ENCODE measurements around the gene MAPK11. TPM values are rescaled to one million over a fixed set of nuclear protein-coding genes. Genes with fewer than 3 reads are reported as not detected.

MAPK11 gene
- total and polyA plus RNA-seq, 2 donors from 2014 or later: 11.4 to 18.3 TPM

- no peak for FAIRE-seq
- peak overlapping the region; percentile 82 to 93 for H3K27ac ChIP-seq (ENCODE audit: low read depth in 2 of 2, low read length in 2 of 2)
- no peaks in the 10 kb centered on the region for H3K27me3 ChIP-seq (ENCODE audit: control insufficient read depth, insufficient read depth, low read length)
- no peak overlapping the region for H3K4me3 ChIP-seq (ENCODE audit: low read length in 3 of 3)
- intact Hi-C loops (cut with DNase I): no loop called here
- no peaks in the 10 kb centered on the region for H3K36me3 ChIP-seq (ENCODE audit: control insufficient read depth in 2 of 3, insufficient read depth in 3 of 3, low read length in 3 of 3)
- H3K9ac ChIP-seq (ENCODE audit: low read length in 3 of 3): peak overlapping the region in 1 of 3 donors; percentile 61
- peaks cover 0 to 66% (median 33%) of the 10 kb centered on the region in 3 donors for H3K4me1 ChIP-seq (ENCODE audit: control insufficient read depth in 2 of 3, insufficient read depth in 2 of 3, low read depth in 1 of 3, low read length in 3 of 3)
- no peak for DNase-seq
- no peaks in the 10 kb centered on the region for H3K9me3 ChIP-seq (ENCODE audit: control insufficient read depth in 2 of 3, insufficient read depth in 1 of 3, low read length in 3 of 3)
- TF ChIP-seq CTCF (IDR thresholded peaks at IDR 0.05; ENCODE audit: borderline replicate concordance, extremely low read depth, insufficient read depth): no peak
Observed at GRCh38 chr22:50303515-50303847, 33.3 kb upstream of the MAPK11 start.

DNA sequence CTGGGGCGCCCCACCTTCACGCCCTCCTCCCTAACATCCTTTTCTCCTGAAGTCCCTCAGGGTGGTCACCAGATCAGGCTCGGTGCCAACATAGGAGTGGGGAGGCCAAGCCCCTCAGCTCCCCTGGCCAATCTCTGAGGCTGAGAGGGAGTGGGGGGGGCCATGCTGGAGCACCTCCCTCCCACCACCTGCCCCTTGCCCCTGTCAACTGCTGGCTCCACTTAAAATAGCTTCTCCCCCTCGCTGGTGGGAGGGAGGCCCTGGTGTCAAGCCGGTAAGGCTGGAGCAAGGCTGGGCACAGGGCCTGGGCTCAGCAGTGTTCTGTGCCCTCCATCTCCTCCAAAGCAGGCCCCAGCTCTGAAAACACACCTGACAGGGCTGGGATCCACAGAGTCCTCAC is 32.4 kb upstream of the MAPK11 start:
- Histone ChIP-seq H3K36me3 (ENCODE audit: control insufficient read depth in 2 of 3, insufficient read depth in 3 of 3, low read length in 3 of 3) (no peaks in the 10 kb centered on the region), H3K27ac (ENCODE audit: low read depth in 2 of 2, low read length in 2 of 2) (peak overlapping the region; percentile 6 to 63), H3K9me3 (ENCODE audit: control insufficient read depth in 2 of 3, insufficient read depth in 1 of 3, low read length in 3 of 3) (no peaks in the 10 kb centered on the region), H3K4me3 (ENCODE audit: low read length in 3 of 3) (no peak overlapping the region), H3K27me3 (ENCODE audit: control insufficient read depth, insufficient read depth, low read length) (no peaks in the 10 kb centered on the region), H3K9ac (ENCODE audit: low read length in 3 of 3) (no peak overlapping the region), H3K4me1 (ENCODE audit: control insufficient read depth in 2 of 3, insufficient read depth in 2 of 3, low read depth in 1 of 3, low read length in 3 of 3) (peaks cover 0 to 68% (median 40%) of the 10 kb centered on the region in 3 donors)
- peak in 2 of 5 donors; percentile 43 to 65 for DNase-seq
- intact Hi-C loops (cut with DNase I): no loop called here
- no peak for FAIRE-seq
- no peak for TF ChIP-seq CTCF (IDR thresholded peaks at IDR 0.05; ENCODE audit: borderline replicate concordance, extremely low read depth, insufficient read depth)

DNA sequence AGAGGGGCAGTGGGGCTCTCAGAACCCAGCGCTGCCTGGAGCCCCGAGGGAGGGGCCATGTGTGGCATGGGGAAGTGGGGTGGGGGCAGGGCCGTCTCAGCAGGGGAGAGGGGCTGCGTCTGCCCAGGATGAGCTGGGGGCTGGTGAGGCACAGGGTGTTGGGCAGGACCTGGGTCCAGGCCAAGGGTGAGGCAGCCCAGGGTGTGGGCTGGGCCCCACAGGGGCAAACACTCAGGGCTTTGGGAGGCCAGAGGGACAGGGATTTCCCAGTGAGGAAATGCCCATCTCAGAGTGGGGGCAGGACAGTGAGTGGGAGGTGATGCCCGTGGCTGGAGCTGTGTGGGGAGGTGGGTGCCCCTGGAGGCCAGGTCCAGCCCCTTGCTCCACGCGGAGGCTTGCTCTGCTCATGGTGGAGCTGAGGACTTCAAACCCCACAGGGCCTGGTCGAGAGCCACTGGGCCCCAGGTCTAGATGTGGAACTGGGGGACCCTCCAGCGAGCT is 31.9 kb upstream of the MAPK11 start:
- DNase-seq: no peak
- no peak for FAIRE-seq
- no peak for TF ChIP-seq CTCF (IDR thresholded peaks at IDR 0.05; ENCODE audit: borderline replicate concordance, extremely low read depth, insufficient read depth)
- peaks cover 0 to 72% (median 45%) of the 10 kb centered on the region in 3 donors for H3K4me1 ChIP-seq (ENCODE audit: control insufficient read depth in 2 of 3, insufficient read depth in 2 of 3, low read depth in 1 of 3, low read length in 3 of 3)
- H3K4me3 ChIP-seq (ENCODE audit: low read length in 3 of 3): no peak overlapping the region
- no peaks in the 10 kb centered on the region for H3K27me3 ChIP-seq (ENCODE audit: control insufficient read depth, insufficient read depth, low read length)
- intact Hi-C loops (cut with DNase I): no loop called here
- H3K36me3 ChIP-seq (ENCODE audit: control insufficient read depth in 2 of 3, insufficient read depth in 3 of 3, low read length in 3 of 3): no peaks in the 10 kb centered on the region
- H3K9ac ChIP-seq (ENCODE audit: low read length in 3 of 3): peak overlapping the region in 1 of 3 donors; percentile 26
- no peaks in the 10 kb centered on the region for H3K9me3 ChIP-seq (ENCODE audit: control insufficient read depth in 2 of 3, insufficient read depth in 1 of 3, low read length in 3 of 3)
- peak overlapping the region; percentile 6 to 63 for H3K27ac ChIP-seq (ENCODE audit: low read depth in 2 of 2, low read length in 2 of 2)

GRCh38 chr22:50301581-50301991 is 31.4 kb upstream of the MAPK11 start:
- peaks cover 0 to 77% (median 49%) of the 10 kb centered on the region in 3 donors for H3K4me1 ChIP-seq (ENCODE audit: control insufficient read depth in 2 of 3, insufficient read depth in 2 of 3, low read depth in 1 of 3, low read length in 3 of 3)
- no peaks in the 10 kb centered on the region for H3K27me3 ChIP-seq (ENCODE audit: control insufficient read depth, insufficient read depth, low read length)
- FAIRE-seq (no peak), DNase-seq (peak in 2 of 5 donors; percentile 41 to 73)
- H3K4me3 ChIP-seq (ENCODE audit: low read length in 3 of 3): no peak overlapping the region
- H3K9ac ChIP-seq (ENCODE audit: low read length in 3 of 3): peak overlapping the region in 1 of 3 donors; percentile 46
- no peaks in the 10 kb centered on the region for H3K36me3 ChIP-seq (ENCODE audit: control insufficient read depth in 2 of 3, insufficient read depth in 3 of 3, low read length in 3 of 3)
- intact Hi-C loops (cut with DNase I): no loop called here
- peak overlapping the region; percentile 6 to 63 for H3K27ac ChIP-seq (ENCODE audit: low read depth in 2 of 2, low read length in 2 of 2)
- no peaks in the 10 kb centered on the region for H3K9me3 ChIP-seq (ENCODE audit: control insufficient read depth in 2 of 3, insufficient read depth in 1 of 3, low read length in 3 of 3)
- TF ChIP-seq CTCF (IDR thresholded peaks at IDR 0.05; ENCODE audit: borderline replicate concordance, extremely low read depth, insufficient read depth): no peak

Data from kidney (tissue), 14 donors.